T-helper 2 cell treated with Interferon-gamma antibody and Interleukin-4, amounts not matched to agents 5 μg/mL and 100 μg/mL, for 36 hours (primary cell): ENCODE results near the gene N4BP3.

Experiments
- DNase-seq: peaks from one replicate; pipeline ENCODE4 v3.0.0; 2021; ENCODE audit warnings: low spot score
- H3K27ac Mint-ChIP-seq: one replicate; pipeline ENCODE4 v1.8.0; 2021; ENCODE audit warnings: mild to moderate bottlenecking, mixed read lengths
- H3K27me3 Mint-ChIP-seq: one replicate; pipeline ENCODE4 v1.8.0; 2021; ENCODE audit warnings: low read depth, mixed read lengths
- H3K36me3 Mint-ChIP-seq: one replicate; pipeline ENCODE4 v1.8.0; 2021; ENCODE audit warnings: low read depth, mixed read lengths
- H3K4me1 Mint-ChIP-seq: one replicate; pipeline ENCODE4 v1.8.0; 2021; ENCODE audit warnings: low read depth, mixed read lengths
- H3K4me3 Mint-ChIP-seq: one replicate; pipeline ENCODE4 v1.8.0; 2022; ENCODE audit warnings: mild to moderate bottlenecking, moderate library complexity, mixed read lengths
- H3K9me3 Mint-ChIP-seq: one replicate; pipeline ENCODE4 v1.8.0; 2021; ENCODE audit warnings: mixed read lengths

The N4BP3 gene

DNA sequence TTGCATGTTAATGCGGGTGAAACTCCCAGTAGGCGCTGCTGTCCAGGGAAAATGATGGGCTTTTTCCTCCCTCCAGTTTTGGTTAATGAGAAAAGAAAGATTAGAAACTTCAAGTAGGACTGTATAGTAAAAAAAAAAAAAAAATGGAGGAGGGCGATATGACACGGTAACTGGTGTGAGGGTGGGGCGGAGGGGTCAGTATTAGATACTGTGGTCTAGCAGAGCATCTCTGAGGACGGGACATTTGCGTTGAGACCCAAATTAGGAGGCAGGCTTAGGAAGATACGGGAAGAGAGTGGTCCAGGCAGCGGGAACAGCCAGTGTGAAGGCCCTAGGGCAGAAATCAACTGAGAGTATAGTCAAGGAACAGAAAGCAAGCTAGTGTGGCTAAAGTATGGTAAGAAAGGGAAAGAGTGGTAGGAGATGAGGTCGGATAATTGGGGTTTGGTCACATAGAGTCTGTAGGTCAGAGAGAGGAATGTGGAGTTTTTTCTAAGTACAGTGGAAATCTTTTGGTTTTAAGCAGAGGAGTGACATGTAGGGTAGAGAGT is 18.2 kb downstream of the N4BP3 start:
- Mint-ChIP-seq H3K4me3 (peak overlapping the region; percentile 94), H3K9me3 (no peaks in the 10 kb centered on the region), H3K36me3 (peaks cover 23% of the 10 kb centered on the region), H3K27me3 (no peaks in the 10 kb centered on the region), H3K4me1 (peaks cover 16% of the 10 kb centered on the region), H3K27ac (peak overlapping the region; percentile 92)
- DNase-seq, result no peak

DNA sequence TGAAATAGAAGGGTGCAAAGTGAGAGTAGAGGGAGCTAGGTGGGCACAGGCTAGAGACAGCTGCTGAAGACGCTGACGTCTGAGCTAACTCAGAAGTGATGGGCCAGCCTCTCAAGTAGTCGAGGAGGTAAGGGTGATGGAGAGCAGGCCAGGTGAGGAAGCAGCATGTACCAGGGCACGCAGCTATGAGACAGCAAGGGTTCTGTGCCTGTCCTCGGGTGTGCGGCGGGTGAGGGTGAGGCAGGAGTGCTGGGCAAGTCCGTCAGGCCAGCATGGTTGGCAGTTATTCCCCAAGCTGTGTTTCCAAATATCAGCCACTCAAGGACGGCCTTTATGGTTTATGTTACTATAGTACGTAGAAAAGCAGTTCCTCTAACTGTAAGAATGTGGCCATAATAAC is 23.7 kb downstream of the N4BP3 start:
- Mint-ChIP-seq H3K27ac (peak overlapping the region; percentile 3), H3K9me3 (no peaks in the 10 kb centered on the region), H3K36me3 (peaks cover 26% of the 10 kb centered on the region)

GRCh38 chr5:178137991-178138390 is 24.7 kb downstream of the N4BP3 start:
- peaks cover 32% of the 10 kb centered on the region for H3K36me3 Mint-ChIP-seq
- DNase-seq, result no peak

More for the DNA sequence above, 23.7 kb downstream of the N4BP3 start:
- Mint-ChIP-seq H3K4me3 (no peak overlapping the region), H3K4me1 (peaks cover 7% of the 10 kb centered on the region), H3K27me3 (no peaks in the 10 kb centered on the region)
- no peak for DNase-seq

GRCh38 chr5:178141550-178141949 is 28.2 kb downstream of the N4BP3 start:
- H3K36me3 Mint-ChIP-seq, result peaks cover 32% of the 10 kb centered on the region
- H3K4me3 Mint-ChIP-seq, result no peak overlapping the region
- no peak overlapping the region for H3K27ac Mint-ChIP-seq
- no peaks in the 10 kb centered on the region for H3K9me3 Mint-ChIP-seq
- peaks cover 2% of the 10 kb centered on the region for H3K4me1 Mint-ChIP-seq
- H3K27me3 Mint-ChIP-seq, result no peaks in the 10 kb centered on the region
- DNase-seq, result no peak

More at GRCh38 chr5:178137991-178138390, 24.7 kb downstream of the N4BP3 start:
- H3K4me1 Mint-ChIP-seq, result peaks cover 5% of the 10 kb centered on the region
- no peaks in the 10 kb centered on the region for H3K27me3 Mint-ChIP-seq
- no peaks in the 10 kb centered on the region for H3K9me3 Mint-ChIP-seq
- H3K4me3 Mint-ChIP-seq, result no peak overlapping the region
- H3K27ac Mint-ChIP-seq, result no peak overlapping the region

DNA sequence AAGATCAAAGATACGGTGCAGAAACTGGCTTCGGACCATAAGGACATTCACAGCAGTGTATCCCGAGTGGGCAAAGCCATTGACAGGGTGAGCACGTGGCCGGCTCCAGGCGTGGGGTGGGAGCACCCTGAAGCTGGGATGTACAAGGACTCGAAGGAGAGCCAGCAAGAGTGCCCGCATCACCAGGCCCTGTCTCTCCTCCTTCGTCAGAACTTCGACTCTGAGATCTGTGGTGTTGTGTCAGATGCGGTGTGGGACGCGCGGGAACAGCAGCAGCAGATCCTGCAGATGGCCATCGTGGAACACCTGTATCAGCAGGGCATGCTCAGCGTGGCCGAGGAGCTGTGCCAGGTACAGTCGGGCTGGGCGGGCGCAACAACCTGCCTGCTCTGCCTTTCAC is 29.3 kb downstream of the N4BP3 start:
- Mint-ChIP-seq H3K9me3 (no peaks in the 10 kb centered on the region), H3K27ac (no peak overlapping the region), H3K27me3 (no peaks in the 10 kb centered on the region), H3K36me3 (peaks cover 42% of the 10 kb centered on the region), H3K4me3 (no peak overlapping the region), H3K4me1 (peaks cover 2% of the 10 kb centered on the region)
- no peak for DNase-seq

DNA sequence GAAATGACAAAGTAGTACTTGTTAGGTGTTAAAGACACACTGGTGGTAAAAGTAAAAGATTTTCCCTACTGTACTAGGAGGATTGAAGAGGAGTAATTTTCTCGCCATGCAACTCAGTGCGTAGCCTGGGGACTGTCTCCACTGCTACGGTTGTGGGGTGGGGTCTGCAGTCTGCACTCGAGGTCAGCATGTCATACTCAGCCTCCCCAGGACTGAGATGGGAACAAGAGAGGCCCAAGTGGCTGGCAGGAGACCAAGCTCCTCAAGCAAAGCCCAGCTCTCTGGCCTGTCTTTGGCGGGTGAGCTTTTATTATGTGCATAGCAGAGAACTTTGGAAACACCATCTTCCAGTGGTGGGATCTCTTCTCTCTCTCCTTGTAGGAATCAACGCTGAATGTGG is 29.9 kb downstream of the N4BP3 start:
- Mint-ChIP-seq H3K27me3 (no peaks in the 10 kb centered on the region), H3K4me1 (peaks cover 2% of the 10 kb centered on the region), H3K4me3 (no peak overlapping the region), H3K36me3 (peaks cover 48% of the 10 kb centered on the region), H3K9me3 (no peaks in the 10 kb centered on the region), H3K27ac (no peak overlapping the region)
- no peak for DNase-seq

- Mint-ChIP-seq H3K27me3 (no peaks in the 10 kb centered on the region), H3K36me3 (peaks cover 54% of the 10 kb centered on the region), H3K4me1 (peaks cover 2% of the 10 kb centered on the region), H3K4me3 (no peak overlapping the region), H3K9me3 (no peaks in the 10 kb centered on the region), H3K27ac (no peak overlapping the region)
- DNase-seq, result no peak
Observed at GRCh38 chr5:178143901-178144300, 30.6 kb downstream of the N4BP3 start.

- no peak overlapping the region for H3K4me3 Mint-ChIP-seq
- peaks cover 60% of the 10 kb centered on the region for H3K36me3 Mint-ChIP-seq
- DNase-seq, result peak; percentile 51
- no peak overlapping the region for H3K27ac Mint-ChIP-seq
- no peaks in the 10 kb centered on the region for H3K9me3 Mint-ChIP-seq
- no peaks in the 10 kb centered on the region for H3K27me3 Mint-ChIP-seq
- H3K4me1 Mint-ChIP-seq, result peaks cover 9% of the 10 kb centered on the region
Observed at GRCh38 chr5:178145965-178146820, 32.9 kb downstream of the N4BP3 start.

DNA sequence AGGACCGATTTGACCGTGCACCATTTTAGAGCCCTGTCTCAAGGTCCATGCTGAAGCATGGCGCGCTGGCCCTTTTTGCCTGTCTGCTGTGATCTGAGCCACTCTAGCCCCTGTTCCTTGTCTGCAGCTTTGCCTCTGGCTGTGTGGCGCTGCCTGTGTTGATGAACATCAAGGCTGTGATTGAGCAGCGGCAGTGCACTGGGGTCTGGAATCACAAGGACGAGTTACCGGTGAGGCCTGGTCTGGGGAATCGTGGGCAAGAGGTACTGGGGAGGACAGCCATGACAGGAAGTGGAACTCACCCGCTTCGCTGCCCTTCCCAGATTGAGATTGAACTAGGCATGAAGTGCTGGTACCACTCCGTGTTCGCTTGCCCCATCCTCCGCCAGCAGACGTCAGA is 34.1 kb downstream of the N4BP3 start:
- H3K27ac Mint-ChIP-seq, result no peak overlapping the region
- H3K36me3 Mint-ChIP-seq, result peaks cover 63% of the 10 kb centered on the region
- no peaks in the 10 kb centered on the region for H3K27me3 Mint-ChIP-seq
- no peaks in the 10 kb centered on the region for H3K9me3 Mint-ChIP-seq
- peaks cover 11% of the 10 kb centered on the region for H3K4me1 Mint-ChIP-seq
- no peak for DNase-seq
- H3K4me3 Mint-ChIP-seq, result no peak overlapping the region

GRCh38 chr5:178149199-178149932 is 36.0 kb downstream of the N4BP3 start:
- H3K36me3 Mint-ChIP-seq, result peaks cover 52% of the 10 kb centered on the region
- DNase-seq, result peak; percentile 32
- peaks cover 18% of the 10 kb centered on the region for H3K4me1 Mint-ChIP-seq
- no peaks in the 10 kb centered on the region for H3K9me3 Mint-ChIP-seq
- no peak overlapping the region for H3K4me3 Mint-ChIP-seq
- H3K27ac Mint-ChIP-seq, result peak overlapping the region; percentile 20
- no peaks in the 10 kb centered on the region for H3K27me3 Mint-ChIP-seq

DNA sequence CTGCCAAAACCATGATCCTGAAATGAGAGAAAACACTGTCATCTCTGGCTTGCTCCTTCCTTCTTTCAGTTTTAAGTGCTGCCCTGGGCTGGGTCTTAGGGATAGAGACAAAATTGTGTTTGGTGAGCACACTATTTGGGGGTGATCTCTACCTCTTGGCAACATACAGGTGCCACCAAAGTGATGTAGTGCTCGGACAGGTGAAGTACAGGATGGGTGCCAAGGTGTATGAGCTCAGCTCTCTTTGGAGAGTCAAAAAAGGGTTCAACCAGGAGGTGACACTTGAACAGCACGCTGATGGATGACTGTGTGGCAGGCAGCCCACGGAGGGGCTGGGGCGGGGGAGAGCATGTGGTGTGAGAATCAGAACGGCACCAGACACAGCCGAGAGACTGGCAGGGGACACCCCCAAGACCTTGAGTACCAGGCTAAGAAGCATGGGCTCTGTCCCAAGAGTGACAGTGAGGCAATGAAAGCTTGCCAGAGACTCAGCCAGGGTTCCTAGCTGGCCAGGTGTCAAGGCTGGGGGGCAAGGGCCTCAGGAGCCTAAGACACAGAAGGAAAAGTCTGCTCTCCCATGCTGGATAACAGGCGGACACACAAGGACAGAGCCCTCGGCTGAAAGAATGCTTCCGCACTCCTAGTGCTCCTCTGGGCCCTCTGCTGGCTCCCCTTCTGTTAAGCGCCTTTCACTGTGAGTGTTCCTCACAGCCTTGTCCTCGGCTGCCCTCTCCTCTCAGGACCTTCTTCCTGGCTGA is 37.8 kb downstream of the N4BP3 start:
- no peak for DNase-seq
- Mint-ChIP-seq H3K4me3 (peak overlapping the region; percentile 32), H3K36me3 (peaks cover 45% of the 10 kb centered on the region), H3K9me3 (no peaks in the 10 kb centered on the region), H3K27me3 (no peaks in the 10 kb centered on the region), H3K27ac (peak overlapping the region; percentile 18), H3K4me1 (peaks cover 22% of the 10 kb centered on the region)

DNA sequence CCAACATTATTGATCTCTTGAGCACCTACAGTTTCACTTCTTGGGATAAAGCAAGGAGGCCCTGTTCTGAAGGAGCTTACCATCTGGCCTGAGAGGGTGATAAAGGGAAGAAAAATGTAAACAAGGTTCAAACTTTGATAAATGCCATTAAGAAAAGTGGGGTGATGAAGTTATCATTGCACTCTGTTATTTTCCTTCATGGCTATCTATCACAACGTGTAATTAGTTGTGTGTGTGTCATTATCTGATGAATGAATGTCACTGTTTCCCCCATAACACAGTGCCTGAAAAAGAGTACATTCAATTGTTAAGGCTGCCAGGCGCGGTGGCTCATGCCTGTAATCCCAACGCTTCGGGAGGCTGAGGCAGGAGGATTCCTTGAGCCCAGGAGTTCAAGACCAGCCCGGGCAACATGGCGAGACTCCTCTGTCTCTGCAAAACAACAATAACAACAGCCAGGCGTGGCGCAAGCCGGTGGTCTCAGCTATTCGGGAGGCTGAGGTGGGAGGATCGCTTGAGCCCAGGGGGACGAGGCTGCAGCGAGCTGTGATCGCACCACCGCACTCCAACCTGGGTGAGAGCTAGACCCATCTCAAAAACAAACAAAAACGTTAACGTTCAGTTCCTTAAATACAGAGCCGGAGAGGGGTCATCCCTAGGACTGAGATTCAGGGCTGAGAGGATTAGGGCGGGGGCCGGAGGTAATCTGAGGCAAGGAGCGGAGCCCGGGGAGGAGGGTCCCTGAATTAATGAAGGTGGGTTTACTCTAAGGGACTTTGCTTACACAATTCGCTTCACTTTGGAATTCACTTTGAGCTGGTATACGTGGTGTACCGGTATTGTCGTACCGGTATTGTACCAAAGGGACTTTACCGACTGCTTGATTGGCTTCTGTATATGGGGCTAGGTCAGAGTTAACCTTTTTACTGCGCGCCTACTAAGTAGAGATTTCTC is 39.4 kb downstream of the N4BP3 start:
- Mint-ChIP-seq H3K27ac (peak overlapping the region; percentile 91), H3K9me3 (no peaks in the 10 kb centered on the region), H3K4me3 (peak overlapping the region; percentile 95), H3K4me1 (peaks cover 22% of the 10 kb centered on the region), H3K36me3 (peaks cover 33% of the 10 kb centered on the region), H3K27me3 (no peaks in the 10 kb centered on the region)
- DNase-seq, result no peak
